Measurements from ENCODE around the gene ARSA.
A peak's percentile ranks its signal among the peaks of the same experiment; 100 is the strongest.

GRCh38 chr22:50620593-50621355 lies 7.2 kb downstream of the ARSA start:
- TF ChIP-seq CTCF (IDR thresholded peaks at IDR 0.05; ENCODE audit: extremely low read depth in 1 of 2, insufficient read depth in 1 of 2, low read depth in 1 of 2, low read length in 2 of 2) (no peak), GATA2 (IDR thresholded peaks at IDR 0.05; ENCODE audit: insufficient read depth, insufficient read length, low read depth, low read length) (peak; percentile 36), POLR2A (IDR thresholded peaks at IDR 0.05; ENCODE audit: low read depth, low read length) (no peak), EZH2 (IDR thresholded peaks at IDR 0.05; ENCODE audit: borderline replicate concordance, low read depth, low read length, severe bottlenecking) (peak; percentile 38), POLR2AphosphoS5 (IDR thresholded peaks at IDR 0.05; ENCODE audit: insufficient read depth, low read depth, low read length) (peak; percentile 15), MAX (IDR thresholded peaks at IDR 0.05; ENCODE audit: insufficient read depth, insufficient read length) (peak; percentile 57), FOS (IDR thresholded peaks at IDR 0.05; ENCODE audit: borderline replicate concordance, insufficient read depth, low read length) (no peak)
